Globus pallidus (tissue), 1 donor: ENCODE data around the gene PRSS8.
"Not testable (repeated sequence)": the region's sequence is repeated elsewhere in the genome, so short reads cannot be mapped to it uniquely, and the experiment has no call there.

ENCODE experiments used
- DNase-seq: peaks from one replicate; pipeline ENCODE4 v3.0.0-alpha.2; 2015; ENCODE audit warnings: low spot score

The PRSS8 gene

GRCh38 chr16:31135535-31136286 is at the start of gene PRSS8:
Gene PRSS8 (minus strand): TSS chr16:31135727. CDS start chr16:31135498, 229 bp downstream.
- DNase-seq: no peak

- DNase-seq: no peak
These were observed 49.4 kb upstream of the PRSS8 start for GRCh38 chr16:31184888-31185287.

- DNase-seq: no peak
These were observed 48.2 kb upstream of the PRSS8 start for GRCh38 chr16:31183432-31184428.

GRCh38 chr16:31182391-31182790 is 46.9 kb upstream of the PRSS8 start:
- no peak for DNase-seq

GRCh38 chr16:31181102-31181830 is 45.7 kb upstream of the PRSS8 start:
- DNase-seq: no peak

- DNase-seq: peak; percentile 94
These were observed 44.4 kb upstream of the PRSS8 start, which contains the start of gene FUS for GRCh38 chr16:31179747-31180459. Gene FUS (plus strand): TSS chr16:31180139. CDS start chr16:31180215, 76 bp downstream.

- no peak for DNase-seq
These were observed 43.8 kb upstream of the PRSS8 start for GRCh38 chr16:31179219-31179746.

- no peak for DNase-seq
These were observed 41.6 kb upstream of the PRSS8 start for GRCh38 chr16:31177136-31177535.

- DNase-seq: not testable (repeated sequence)
These were observed 34.5 kb upstream of the PRSS8 start for GRCh38 chr16:31170048-31170447.

GRCh38 chr16:31168848-31169247 is 33.3 kb upstream of the PRSS8 start:
- DNase-seq: no peak

- DNase-seq: no peak
These were observed 31.8 kb upstream of the PRSS8 start for GRCh38 chr16:31167315-31167714.

GRCh38 chr16:31157136-31157535 is 21.6 kb upstream of the PRSS8 start:
- no peak for DNase-seq

GRCh38 chr16:31150976-31151375 is 15.4 kb upstream of the PRSS8 start:
- not testable (repeated sequence) for DNase-seq

- no peak for DNase-seq
These were observed 14.7 kb upstream of the PRSS8 start, which contains the start of gene PRSS36 for GRCh38 chr16:31149894-31150890. Gene PRSS36 (minus strand): TSS chr16:31150066. CDS start chr16:31150035, 31 bp downstream.

- no peak for DNase-seq
These were observed 13.8 kb upstream of the PRSS8 start for GRCh38 chr16:31149332-31149731.

GRCh38 chr16:31148896-31149295 is 13.4 kb upstream of the PRSS8 start:
- no peak for DNase-seq

GRCh38 chr16:31148281-31148728 is 12.8 kb upstream of the PRSS8 start:
- DNase-seq: no peak

GRCh38 chr16:31147574-31147973 is 12.0 kb upstream of the PRSS8 start:
- DNase-seq: no peak

- DNase-seq: no peak
These were observed 10.0 kb upstream of the PRSS8 start for GRCh38 chr16:31145398-31145990.
